Endothelial cell of umbilical vein (primary cell): ENCODE results near the gene ACTN1. TPM values are rescaled to one million over a fixed set of nuclear protein-coding genes. Genes with fewer than 3 reads are reported as not detected.

ENCODE experiments used
- BruUV-seq: library from RNA; stranded (reverse); fragments of 400-500 nt; replicated peaks from 2 replicates; lab custom pipeline; 2021; lab: Mats Ljungman, UMichigan
- CTCF ChIA-PET: fragments of 300-600, 350-600 bp; sonication (Branson Sonifier 250); formaldehyde crosslinking; loops from one replicate; lab custom pipeline; 2021; ENCODE audit warnings: antibody characterized with exemption, inconsistent platforms; lab: Charles Lee
- POLR2A ChIA-PET: fragments of 300-600, 350-600 bp; sonication (Branson Sonifier 250); formaldehyde crosslinking; loops from one replicate; lab custom pipeline; 2021; ENCODE audit warnings: antibody characterized with exemption, inconsistent platforms; lab: Charles Lee
- DNase-seq: peaks from one replicate; pipeline ENCODE4 v3.0.0-alpha.2; 2011; ENCODE audit warnings: low read depth, low spot score
- FAIRE-seq: peaks from 2 replicates; lab custom pipeline; 2011; peaks lifted over from hg19 to GRCh38; lab: Jason Lieb, UNC
- H2AFZ ChIP-seq: 2 replicates; pipeline ENCODE4 v1.6.0; 2012; ENCODE audit warnings: low read depth, low read length, control low read depth, inconsistent platforms
- H3K27ac ChIP-seq: 2 replicates; pipeline ENCODE4 v1.5.1; 2011; ENCODE audit warnings: low read depth, mild to moderate bottlenecking, control low read depth, low read length, moderate library complexity; ENCODE audit not compliant: insufficient read depth
- H3K27me3 ChIP-seq, 2 experiments: 2 replicates each; pipeline versions ENCODE4 v1.6.0 to v1.6.1; 2011; ENCODE audit warnings: low read length in 2 of 2, mixed read lengths in 1 of 2; ENCODE audit not compliant: control insufficient read depth in 2 of 2, insufficient read depth in 2 of 2
- H3K36me3 ChIP-seq, 2 experiments: 2 replicates in 1 of 2; 3 replicates in 1 of 2; pipeline ENCODE4 v1.5.1; 2011; ENCODE audit warnings: low read length in 2 of 2, mild to moderate bottlenecking in 1 of 2, moderate library complexity in 1 of 2; ENCODE audit not compliant: control insufficient read depth in 2 of 2, insufficient read depth in 2 of 2; ENCODE audit errors: extremely low read depth in 1 of 2
- H3K4me1 ChIP-seq: 3 replicates; pipeline ENCODE4 v1.5.1; 2011; ENCODE audit warnings: mild to moderate bottlenecking, low read length; ENCODE audit not compliant: control insufficient read depth, insufficient read depth; ENCODE audit errors: extremely low read depth
- H3K4me2 ChIP-seq: 2 replicates; pipeline ENCODE4 v1.6.1; 2011; ENCODE audit warnings: low read length, control low read depth, mixed read lengths; ENCODE audit not compliant: insufficient read depth
- H3K4me3 ChIP-seq, 3 experiments: fragments of 200-600 bp in 1 of 3; sonication (generic), shearing (Covaris generic) in 1 of 3; replicated peaks in 1 of 3; 2 replicates each; pipeline ENCODE4 v1.5.1; 2011 to 2016; ENCODE audit warnings: control low read depth in 3 of 3, low read length in 3 of 3, mild to moderate bottlenecking in 2 of 3, inconsistent platforms in 1 of 3, low read depth in 1 of 3, moderate library complexity in 1 of 3; ENCODE audit not compliant: insufficient read depth in 1 of 3
- H3K79me2 ChIP-seq: 2 replicates; pipeline ENCODE4 v1.6.0; 2012; ENCODE audit warnings: low read length, inconsistent platforms; ENCODE audit not compliant: control insufficient read depth, insufficient read depth
- H3K9ac ChIP-seq: replicated peaks from 2 replicates; pipeline ENCODE3; 2011; ENCODE audit warnings: low read length, control low read depth; ENCODE audit not compliant: insufficient read depth; ENCODE audit errors: extremely low read depth
- H3K9me1 ChIP-seq: replicated peaks from 3 replicates; pipeline ENCODE4 v1.6.0; 2011; ENCODE audit warnings: mild to moderate bottlenecking, low read length; ENCODE audit not compliant: control insufficient read depth, insufficient read depth; ENCODE audit errors: extremely low read depth
- H3K9me3 ChIP-seq: replicated peaks from 2 replicates; pipeline ENCODE4 v1.5.1; 2012; ENCODE audit warnings: low read length, inconsistent platforms; ENCODE audit not compliant: control insufficient read depth, insufficient read depth
- H4K20me1 ChIP-seq: replicated peaks from 2 replicates; pipeline ENCODE3; 2011; ENCODE audit warnings: mild to moderate bottlenecking, low read length; ENCODE audit not compliant: control insufficient read depth, insufficient read depth; ENCODE audit errors: extremely low read depth
- EZH2 ChIP-seq: IDR thresholded peaks from 2 replicates; pipeline ENCODE4 v1.6.1; 2012; ENCODE audit warnings: borderline replicate concordance, low read depth, mild to moderate bottlenecking, moderate library complexity, low read length, inconsistent platforms; ENCODE audit not compliant: severe bottlenecking
- FOS ChIP-seq: IDR thresholded peaks from 2 replicates; pipeline ENCODE4 v1.6.1; 2011; ENCODE audit warnings: mild to moderate bottlenecking, low read length, moderate library complexity, borderline replicate concordance; ENCODE audit not compliant: insufficient read depth
- GATA2 ChIP-seq: IDR thresholded peaks from 2 replicates; pipeline ENCODE4 v1.7.0; 2011; ENCODE audit warnings: low read depth, mild to moderate bottlenecking, moderate library complexity, mixed read lengths, low read length; ENCODE audit not compliant: insufficient read length, insufficient read depth
- JUN ChIP-seq: IDR thresholded peaks from 2 replicates; pipeline ENCODE4 v1.6.1; 2011; ENCODE audit warnings: borderline replicate concordance, low read depth; ENCODE audit not compliant: insufficient read length, insufficient read depth
- MYC ChIP-seq: IDR thresholded peaks from one replicate; pipeline ENCODE4 v1.6.1; 2011; ENCODE audit warnings: mild to moderate bottlenecking, low read depth, low read length
- POLR2A ChIP-seq: IDR thresholded peaks from 2 replicates; pipeline ENCODE4 v1.6.1; 2012; ENCODE audit warnings: low read depth, mild to moderate bottlenecking, control low read depth, low read length
- POLR2AphosphoS5 ChIP-seq: IDR thresholded peaks from 2 replicates; pipeline ENCODE4 v1.6.1; 2012; ENCODE audit warnings: low read depth, mild to moderate bottlenecking, control low read depth, low read length, moderate library complexity; ENCODE audit not compliant: insufficient read depth
- dilution Hi-C: fragments of 300-500 bp; cut with MboI; formaldehyde crosslinking; loops from one replicate; pipeline ENCODE4 v1.15.0; 2019; ENCODE audit warnings: low sequenced_read_pairs; ENCODE audit not compliant: extremely low pct_ligation_motif_present
- intact Hi-C: fragments of 100-400 bp; cut with micrococcal nuclease; formaldehyde crosslinking; loops from one replicate; pipeline ENCODE4 v1.10.0; 2022
- polyA plus RNA-seq, 4 experiments: library from polyadenylated mRNA; depleted of rRNA in 3 of 4; stranded (reverse) in 3 of 4; unstranded in 1 of 4; fragments of >200 nt; gene quantifications; 2 replicates each; pipeline versions ENCODE4 v1.2.1 to v1.2.3, GENCODE V29; 2011 to 2012; ENCODE audit warnings: missing spikeins in 1 of 4
- total RNA-seq: library from RNA; stranded (reverse); gene quantifications from 2 replicates; pipeline ENCODE4 v1.2.3, GENCODE V29; 2021
- TF ChIP-seq, protein P1 (sequence below), 2 donors: IDR thresholded peaks; 1 replicate in 1 of 2; 2 replicates in 1 of 2; pipeline ENCODE4 v1.5.1; 2011; ENCODE audit warnings: low read length in 2 of 2, mild to moderate bottlenecking in 2 of 2, moderate library complexity in 2 of 2, control low read depth in 1 of 2, inconsistent platforms in 1 of 2, low read depth in 1 of 2; ENCODE audit not compliant: insufficient read depth in 1 of 2; ENCODE audit errors: extremely low read depth in 1 of 2
- TF ChIP-seq, protein P2 (sequence below): IDR thresholded peaks from 2 replicates; pipeline ENCODE4 v1.6.1; 2011; ENCODE audit not compliant: insufficient read depth, insufficient read length

The ACTN1 gene
- total and polyA plus RNA-seq, 2 donors (not counting 3 experiments of a cell fraction or from before 2014, with no cell fraction given) = 442 to 463 TPM

DNA sequence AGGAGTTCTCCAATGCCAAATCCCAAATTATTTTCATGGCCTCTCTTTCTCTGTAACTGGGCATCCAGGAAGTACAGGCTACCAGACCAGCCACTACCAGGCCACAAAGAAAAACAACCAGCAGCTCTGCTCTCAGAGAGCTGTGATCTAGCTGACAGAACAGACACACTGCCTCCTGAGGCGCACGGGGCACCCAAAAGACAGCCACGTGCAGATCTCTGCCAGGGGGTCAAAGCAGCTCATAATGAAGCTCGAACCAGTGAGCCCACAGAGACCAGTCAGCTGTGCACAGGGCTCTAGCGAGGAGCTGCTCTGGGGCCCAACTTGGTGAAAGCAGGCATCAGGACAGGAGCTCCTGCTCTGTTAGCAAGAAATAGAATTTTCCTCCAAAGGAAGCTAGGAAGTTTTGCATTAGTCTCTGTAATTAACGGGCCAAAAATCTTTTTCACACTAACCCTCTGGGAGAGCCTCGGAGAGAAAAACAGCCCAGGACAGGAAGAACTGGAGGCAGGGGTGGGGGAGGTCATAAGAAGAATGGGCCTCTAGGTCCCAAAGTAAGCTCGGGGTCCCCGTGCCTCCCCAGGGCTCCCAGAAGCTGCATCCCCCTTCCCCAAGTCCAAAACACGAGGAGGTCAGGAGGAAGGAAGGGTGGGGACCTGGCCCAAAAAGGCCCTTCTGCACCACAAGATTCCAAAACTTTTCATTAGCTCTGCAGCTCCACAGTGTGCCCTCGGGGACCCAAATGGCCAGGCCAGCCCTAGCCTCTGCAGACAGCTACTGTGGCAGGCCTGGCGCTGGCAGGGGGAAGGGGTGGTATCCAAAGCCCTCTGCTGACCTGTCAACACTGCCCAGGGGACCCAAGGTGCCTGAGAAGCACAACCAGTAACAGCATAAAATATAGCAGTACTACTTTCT, 30.2 kb downstream of the ACTN1 start:
- Histone ChIP-seq H3K27ac (no peak overlapping the region), H3K4me1 (peaks cover 58% of the 10 kb centered on the region), H2AFZ (no peak overlapping the region), H3K27me3 (no peaks in the 10 kb centered on the region), H3K4me3 (no peak overlapping the region), H3K36me3 (peaks cover 0 to 7% of the 10 kb centered on the region in 2 experiments), H3K4me2 (no peak overlapping the region), H4K20me1 (peaks cover 2% of the 10 kb centered on the region), H3K9ac (no peak overlapping the region), H3K9me1 (no peaks in the 10 kb centered on the region), H3K9me3 (no peaks in the 10 kb centered on the region), H3K79me2 (peaks cover 99% of the 10 kb centered on the region)
- no peak for TF ChIP-seq POLR2AphosphoS5
- TF ChIP-seq JUN = no peak
- TF ChIP-seq, protein P1, sequence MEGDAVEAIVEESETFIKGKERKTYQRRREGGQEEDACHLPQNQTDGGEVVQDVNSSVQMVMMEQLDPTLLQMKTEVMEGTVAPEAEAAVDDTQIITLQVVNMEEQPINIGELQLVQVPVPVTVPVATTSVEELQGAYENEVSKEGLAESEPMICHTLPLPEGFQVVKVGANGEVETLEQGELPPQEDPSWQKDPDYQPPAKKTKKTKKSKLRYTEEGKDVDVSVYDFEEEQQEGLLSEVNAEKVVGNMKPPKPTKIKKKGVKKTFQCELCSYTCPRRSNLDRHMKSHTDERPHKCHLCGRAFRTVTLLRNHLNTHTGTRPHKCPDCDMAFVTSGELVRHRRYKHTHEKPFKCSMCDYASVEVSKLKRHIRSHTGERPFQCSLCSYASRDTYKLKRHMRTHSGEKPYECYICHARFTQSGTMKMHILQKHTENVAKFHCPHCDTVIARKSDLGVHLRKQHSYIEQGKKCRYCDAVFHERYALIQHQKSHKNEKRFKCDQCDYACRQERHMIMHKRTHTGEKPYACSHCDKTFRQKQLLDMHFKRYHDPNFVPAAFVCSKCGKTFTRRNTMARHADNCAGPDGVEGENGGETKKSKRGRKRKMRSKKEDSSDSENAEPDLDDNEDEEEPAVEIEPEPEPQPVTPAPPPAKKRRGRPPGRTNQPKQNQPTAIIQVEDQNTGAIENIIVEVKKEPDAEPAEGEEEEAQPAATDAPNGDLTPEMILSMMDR (IDR thresholded peaks at IDR 0.05; ENCODE audit: extremely low read depth in 1 of 2, insufficient read depth in 1 of 2, low read depth in 1 of 2, low read length in 2 of 2) = no peak
- no peak for TF ChIP-seq EZH2
- TF ChIP-seq, protein P2, sequence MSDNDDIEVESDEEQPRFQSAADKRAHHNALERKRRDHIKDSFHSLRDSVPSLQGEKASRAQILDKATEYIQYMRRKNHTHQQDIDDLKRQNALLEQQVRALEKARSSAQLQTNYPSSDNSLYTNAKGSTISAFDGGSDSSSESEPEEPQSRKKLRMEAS = no peak
- no peak for TF ChIP-seq MYC
- TF ChIP-seq GATA2 = no peak
- no peak for TF ChIP-seq POLR2A
- TF ChIP-seq FOS = no peak
- intact Hi-C loops (loop anchor here (1.0 kb wide), 1 partner anchor 9 kb away; no protein-coding TSS in a partner anchor), dilution Hi-C loops (no loop called here)
- ChIA-PET CTCF (interaction anchor here (0.7 to 3.5 kb wide), 10 partner anchors 8 to 158 kb away, joined by 3 to 25 read pairs (median 8); no protein-coding TSS in a partner anchor), POLR2A (interaction anchor here (1.0 to 1.5 kb wide), 2 partner anchors 8 to 10 kb away, joined by 3 to 5 read pairs; no protein-coding TSS in a partner anchor)
- FAIRE-seq (peak; percentile 21), DNase-seq (no peak)
- BruUV-seq = no TSS peak
